T-cell (primary cell): ENCODE data around the gene ZSCAN21. TPM values are rescaled to one million over a fixed set of nuclear protein-coding genes. Genes with fewer than 3 reads are reported as not detected.
A peak's percentile ranks its signal among the peaks of the same experiment; 100 is the strongest.

ENCODE experiments used
- ATAC-seq, 4 experiments: fragments of 200-7000 bp in 3 of 4; fragments of 150-1000 bp in 1 of 4; cut with Tn5 transposase; replicated peaks in 1 of 4; 1 replicate in 3 of 4; 2 replicates in 1 of 4; pipeline ENCODE4 v1.10.0; 2021; ENCODE audit warnings: moderate library complexity in 3 of 4, mild to moderate bottlenecking in 2 of 4, moderate number of reproducible peaks in 1 of 4
- CTCF ChIA-PET, 2 donors: fragments of 300-600 bp; sonication (Branson Sonifier 250); formaldehyde crosslinking; loops; one replicate each; lab custom pipeline; 2022; ENCODE audit warnings: antibody characterized with exemption in 2 of 2; lab: Charles Lee
- POLR2A ChIA-PET, 2 donors: fragments of 300-600 bp; sonication (Branson Sonifier 250); formaldehyde crosslinking; loops; one replicate each; lab custom pipeline; 2022; ENCODE audit warnings: antibody characterized with exemption in 2 of 2; lab: Charles Lee
- DNase-seq, 35 experiments: peaks; one replicate each; pipeline versions ENCODE4 v3.0.0 to v3.0.0-alpha.2; 2013 to 2023
- H3K27ac ChIP-seq: one replicate; pipeline ENCODE4 v1.5.1; 2013; ENCODE audit warnings: low read length
- H3K27me3 ChIP-seq, 2 experiments: replicated peaks in 1 of 2; 1 replicate in 1 of 2; 2 replicates in 1 of 2; pipeline versions ENCODE4 v1.6.1 to v1.7.0; 2013; ENCODE audit warnings: low read length in 1 of 2, mixed read lengths in 1 of 2; ENCODE audit not compliant: control insufficient read depth in 2 of 2, insufficient read depth in 2 of 2; ENCODE audit errors: extremely low read depth in 1 of 2
- H3K36me3 ChIP-seq, 2 donors: 1 replicate in 1 of 2; 2 replicates in 1 of 2; pipeline versions ENCODE4 v1.6.1 to v1.7.0; 2013; ENCODE audit warnings: low read length in 1 of 2; ENCODE audit not compliant: control insufficient read depth in 2 of 2, insufficient read depth in 1 of 2; ENCODE audit errors: extremely low read depth in 1 of 2
- H3K4me1 ChIP-seq, 2 experiments: 1 replicate in 1 of 2; 2 replicates in 1 of 2; pipeline versions ENCODE4 v1.6.1 to v1.7.0; 2013; ENCODE audit warnings: low read length in 2 of 2, mixed read lengths in 1 of 2; ENCODE audit not compliant: insufficient read depth in 2 of 2, control insufficient read depth in 1 of 2; ENCODE audit errors: extremely low read depth in 1 of 2
- H3K4me3 ChIP-seq, 2 donors: 1 replicate in 1 of 2; 2 replicates in 1 of 2; pipeline versions ENCODE4 v1.5.1 to v1.7.0; 2013; ENCODE audit warnings: mild to moderate bottlenecking in 2 of 2, low read length in 1 of 2, moderate library complexity in 1 of 2; ENCODE audit not compliant: control insufficient read depth in 1 of 2; ENCODE audit errors: extremely low read depth in 1 of 2
- H3K9me3 ChIP-seq: 2 replicates; pipeline ENCODE4 v1.7.0; 2013
- H3K27ac Mint-ChIP-seq, 2 donors: one replicate each; pipeline ENCODE4 v1.8.0; 2020 to 2021; ENCODE audit warnings: mild to moderate bottlenecking in 2 of 2, mixed read lengths in 2 of 2
- H3K27me3 Mint-ChIP-seq, 2 donors: one replicate each; pipeline ENCODE4 v1.8.0; 2021 to 2022; ENCODE audit warnings: mixed read lengths in 2 of 2
- H3K36me3 Mint-ChIP-seq: one replicate; pipeline ENCODE4 v1.8.0; 2021; ENCODE audit warnings: mixed read lengths
- H3K4me1 Mint-ChIP-seq, 3 donors: one replicate each; pipeline ENCODE4 v1.8.0; 2020 to 2022; ENCODE audit warnings: mixed read lengths in 3 of 3, mild to moderate bottlenecking in 1 of 3
- H3K4me3 Mint-ChIP-seq, 3 donors: one replicate each; pipeline ENCODE4 v1.8.0; 2020 to 2022; ENCODE audit warnings: mild to moderate bottlenecking in 3 of 3, mixed read lengths in 3 of 3, moderate library complexity in 3 of 3
- H3K9me3 Mint-ChIP-seq, 3 donors: one replicate each; pipeline ENCODE4 v1.8.0; 2020 to 2022; ENCODE audit warnings: mixed read lengths in 3 of 3
- WGBS: methylation state at CpG from one replicate; pipeline ENCODE4 v1.1.5; 2013; ENCODE audit warnings: missing lambda C conversion rate; ENCODE audit not compliant: insufficient coverage; 5-methylcytosine and 5-hydroxymethylcytosine counted together
- total RNA-seq, 35 experiments: library from RNA in 6 of 35; stranded (reverse) in 6 of 35; fragments of 120-200 nt in 1 of 35; gene quantifications; one replicate each; pipeline versions ENCODE4 v1.2.1 to v1.2.4 and lab custom pipeline; 2013 to 2026

Gene ZSCAN21
- total RNA-seq, 5 donors from 2014 or later (not counting 1 experiment from before 2014, with no cell fraction given): 4.4 to 9.9 (median 9.3) TPM

DNA sequence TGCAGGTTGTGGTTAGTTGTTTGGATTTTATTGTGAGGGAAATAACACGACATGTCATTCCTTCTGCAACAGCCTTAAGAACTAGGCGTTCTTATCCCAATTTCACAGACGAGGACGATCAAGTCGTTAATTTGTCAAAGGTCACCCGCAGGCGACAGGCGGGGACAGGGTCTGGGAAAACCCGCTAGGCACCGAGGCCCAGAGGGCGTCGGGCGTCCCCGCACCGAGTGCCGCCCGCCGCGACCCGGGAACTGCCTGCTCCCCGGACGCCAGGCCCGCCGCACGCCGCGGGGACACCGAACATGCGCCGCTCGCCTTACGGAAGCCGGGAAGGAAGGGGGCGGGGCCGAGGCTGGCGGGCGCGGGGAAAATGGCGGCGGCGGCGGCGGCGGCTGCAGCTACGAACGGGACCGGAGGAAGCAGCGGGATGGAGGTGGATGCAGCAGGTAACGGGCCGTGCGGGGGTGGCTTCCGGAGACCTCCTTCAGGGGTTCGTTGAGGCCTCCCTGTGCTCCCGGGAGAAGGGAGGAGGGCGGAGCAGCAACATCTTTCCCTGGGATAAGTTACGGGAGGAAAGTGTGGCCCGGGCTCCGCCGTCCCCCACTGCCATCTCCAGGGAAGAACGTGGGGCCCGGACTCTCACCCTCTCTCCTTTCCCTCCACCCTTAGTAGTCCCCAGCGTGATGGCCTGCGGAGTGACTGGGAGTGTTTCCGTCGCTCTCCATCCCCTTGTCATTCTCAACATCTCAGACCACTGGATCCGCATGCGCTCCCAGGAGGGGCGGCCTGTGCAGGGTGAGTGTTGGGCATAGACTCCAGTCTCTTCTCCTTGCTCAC, 39.3 kb downstream of the ZSCAN21 start, which contains the start of gene COPS6:
Gene COPS6 (plus strand): TSS at position 349 of the 837 bp plus-strand sequence. CDS start 22 bp downstream, at position 371.
- Mint-ChIP-seq H3K27me3 (no peaks in the 10 kb centered on the region), H3K9me3 (no peaks in the 10 kb centered on the region), H3K4me3 (peak within 1 kb of the TSS; percentile 85 to 91 (median 88)), H3K27ac (peak within 1 kb of the TSS; percentile 95), H3K36me3 (peaks cover 37% of the 10 kb centered on the region), H3K4me1 (peaks cover 16 to 30% (median 24%) of the 10 kb centered on the region in 3 donors)
- Histone ChIP-seq H3K27me3 (no peaks in the 10 kb centered on the region), H3K4me1 (peaks cover 5 to 18% of the 10 kb centered on the region in 2 experiments), H3K27ac (peak within 1 kb of the TSS; percentile 87), H3K36me3 (peaks cover 24 to 37% of the 10 kb centered on the region in 2 donors), H3K4me3 (peak within 1 kb of the TSS; percentile 79 to 97), H3K9me3 (no peaks in the 10 kb centered on the region)
- ATAC-seq: peak; percentile 85 to 89 (median 86)
- ChIA-PET POLR2A (interaction anchor here in 1 of 2 donors (1.0 kb wide), 1 partner anchor 169 kb away, joined by 3 read pairs; no protein-coding TSS in a partner anchor), CTCF (interaction anchor here in 1 of 2 donors (0.6 kb wide), 1 partner anchor 88 kb away, joined by 5 read pairs; no protein-coding TSS in a partner anchor)
- under 1% methylated on average over 59 of the region's 68 CpGs for WGBS
- DNase-seq: peak; percentile 62 to 93 (median 80)

DNA sequence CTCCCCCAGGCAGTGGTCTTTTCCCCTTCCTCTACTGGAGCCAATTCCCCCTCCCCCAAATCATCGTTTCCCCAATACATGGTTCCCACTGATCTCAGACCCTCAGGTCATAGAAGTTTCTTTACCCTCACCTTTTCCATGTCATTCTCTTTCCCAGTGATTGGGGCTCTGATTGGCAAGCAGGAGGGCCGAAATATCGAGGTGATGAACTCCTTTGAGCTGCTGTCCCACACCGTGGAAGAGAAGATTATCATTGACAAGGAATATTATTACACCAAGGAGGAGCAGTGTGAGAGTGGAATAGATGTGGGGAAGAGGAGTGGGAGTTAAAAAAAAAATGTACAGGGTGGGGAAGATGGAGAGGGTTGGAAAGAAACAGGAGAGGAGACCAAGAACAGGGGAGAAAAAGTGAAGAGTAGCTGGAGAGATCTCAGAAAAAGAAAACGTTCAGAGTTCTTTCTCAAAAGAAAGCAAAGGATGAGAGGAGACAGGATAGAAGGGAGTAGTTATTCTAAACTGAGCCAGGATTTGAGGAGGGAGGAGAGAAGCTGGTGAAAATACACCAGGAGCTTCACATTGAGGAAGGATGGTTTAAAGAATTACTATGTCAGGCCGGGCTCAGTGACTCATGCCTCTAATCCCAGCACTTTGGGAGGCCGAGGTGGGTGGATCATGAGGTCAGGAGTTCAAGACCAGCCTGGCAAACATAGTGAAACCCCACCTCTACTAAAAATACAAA, 40.1 kb downstream of the ZSCAN21 start:
- H3K4me3 ChIP-seq: peak overlapping the region; percentile 79 to 97
- H3K9me3 Mint-ChIP-seq: no peaks in the 10 kb centered on the region
- no peaks in the 10 kb centered on the region for H3K9me3 ChIP-seq
- peaks cover 24 to 45% of the 10 kb centered on the region in 2 donors for H3K36me3 ChIP-seq
- H3K27me3 Mint-ChIP-seq: no peaks in the 10 kb centered on the region
- CTCF ChIA-PET: no interaction called here
- peaks cover 5 to 18% of the 10 kb centered on the region in 2 experiments for H3K4me1 ChIP-seq
- no peaks in the 10 kb centered on the region for H3K27me3 ChIP-seq
- DNase-seq (no peak), ATAC-seq (no peak)
- H3K27ac ChIP-seq: peak overlapping the region; percentile 87
- H3K27ac Mint-ChIP-seq: peak overlapping the region; percentile 88 to 95
- peaks cover 16 to 30% (median 24%) of the 10 kb centered on the region in 3 donors for H3K4me1 Mint-ChIP-seq
- POLR2A ChIA-PET: interaction anchor here (0.6 to 1.0 kb wide), 2 partner anchors 35 to 170 kb away, joined by 3 to 6 read pairs; no protein-coding TSS in a partner anchor
- peaks cover 38% of the 10 kb centered on the region for H3K36me3 Mint-ChIP-seq
- H3K4me3 Mint-ChIP-seq: peak overlapping the region; percentile 85 to 91 (median 88)
- 49% methylated on average over 2 of the region's 7 CpGs for WGBS

DNA sequence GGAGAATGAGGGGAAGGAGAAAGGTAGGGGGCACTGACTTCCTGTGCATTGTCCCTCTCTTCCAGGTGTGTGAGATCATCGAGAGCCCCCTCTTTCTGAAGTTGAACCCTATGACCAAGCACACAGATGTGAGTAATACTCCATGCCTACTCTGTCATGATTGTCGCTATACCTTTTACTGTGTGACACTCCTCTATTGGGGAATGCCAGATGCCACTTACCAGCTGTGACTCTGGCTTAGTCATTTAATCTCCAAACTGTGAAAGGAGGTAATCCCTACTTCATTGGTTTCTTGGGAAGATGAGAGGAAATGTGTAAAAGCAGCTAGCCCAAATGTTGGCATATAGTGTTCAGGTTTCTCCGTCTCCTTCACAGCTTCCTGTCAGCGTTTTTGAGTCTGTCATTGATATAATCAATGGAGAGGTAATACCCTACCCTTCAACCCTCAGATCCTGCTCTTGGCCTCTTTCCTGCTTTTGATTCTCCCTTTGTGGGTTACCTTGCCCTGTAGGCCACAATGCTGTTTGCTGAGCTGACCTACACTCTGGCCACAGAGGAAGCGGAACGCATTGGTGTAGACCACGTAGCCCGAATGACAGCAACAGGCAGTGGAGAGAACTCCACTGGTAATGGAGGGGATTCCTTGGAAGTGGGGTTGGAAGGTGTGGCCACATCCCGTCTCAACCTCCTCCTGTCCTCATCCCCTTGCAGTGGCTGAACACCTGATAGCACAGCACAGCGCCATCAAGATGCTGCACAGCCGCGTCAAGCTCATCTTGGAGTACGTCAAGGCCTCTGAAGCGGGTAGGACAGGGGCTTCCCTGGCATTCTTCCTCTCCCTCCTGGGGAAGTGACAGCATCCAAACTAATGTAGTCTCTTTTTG, 41.2 kb downstream of the ZSCAN21 start:
- no peak overlapping the region for H3K4me3 ChIP-seq
- peak overlapping the region; percentile 8 to 14 for H3K27ac Mint-ChIP-seq
- peaks cover 29 to 56% of the 10 kb centered on the region in 2 donors for H3K36me3 ChIP-seq
- POLR2A ChIA-PET: interaction anchor here in 1 of 2 donors (0.6 kb wide), 1 partner anchor 20 kb away, joined by 3 read pairs; no protein-coding TSS in a partner anchor
- DNase-seq (no peak), ATAC-seq (no peak)
- peaks cover 5 to 18% of the 10 kb centered on the region in 2 experiments for H3K4me1 ChIP-seq
- 85% methylated on average over 9 of the region's 14 CpGs for WGBS
- no peak overlapping the region for H3K27ac ChIP-seq
- H3K36me3 Mint-ChIP-seq: peaks cover 46% of the 10 kb centered on the region
- peaks cover 20 to 32% (median 31%) of the 10 kb centered on the region in 3 donors for H3K4me1 Mint-ChIP-seq
- CTCF ChIA-PET: interaction anchor here (0.5 to 0.7 kb wide), 2 partner anchors 8 to 39 kb away, joined by 4 to 6 read pairs; no protein-coding TSS in a partner anchor
- no peaks in the 10 kb centered on the region for H3K9me3 ChIP-seq
- no peaks in the 10 kb centered on the region for H3K27me3 Mint-ChIP-seq
- no peaks in the 10 kb centered on the region for H3K9me3 Mint-ChIP-seq
- H3K27me3 ChIP-seq: no peaks in the 10 kb centered on the region
- H3K4me3 Mint-ChIP-seq: peak overlapping the region; percentile 21 to 91 (median 58)

DNA sequence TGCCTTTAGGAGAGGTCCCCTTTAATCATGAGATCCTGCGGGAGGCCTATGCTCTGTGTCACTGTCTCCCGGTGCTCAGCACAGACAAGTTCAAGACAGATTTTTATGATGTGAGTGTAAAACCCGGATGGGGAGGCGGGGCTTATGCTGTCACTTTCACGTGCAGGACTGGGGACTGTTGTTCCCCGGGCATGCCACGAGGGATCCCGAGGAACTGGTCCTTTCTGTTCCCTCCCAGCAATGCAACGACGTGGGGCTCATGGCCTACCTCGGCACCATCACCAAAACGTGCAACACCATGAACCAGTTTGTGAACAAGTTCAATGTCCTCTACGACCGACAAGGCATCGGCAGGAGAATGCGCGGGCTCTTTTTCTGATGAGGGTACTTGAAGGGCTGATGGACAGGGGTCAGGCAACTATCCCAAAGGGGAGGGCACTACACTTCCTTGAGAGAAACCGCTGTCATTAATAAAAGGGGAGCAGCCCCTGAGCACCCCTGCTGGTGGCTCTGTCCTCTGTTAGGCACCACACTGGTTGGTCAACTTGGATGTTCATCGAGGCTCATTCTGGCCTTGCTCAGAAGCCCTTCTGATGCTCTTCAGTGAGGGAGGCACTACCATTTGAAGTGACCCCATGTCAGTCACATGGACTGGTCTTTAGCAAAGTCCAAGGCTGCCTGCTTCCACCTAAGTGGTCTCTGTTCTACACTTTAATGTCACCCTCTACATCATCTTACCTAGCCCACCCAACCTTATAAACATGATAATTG, 42.0 kb downstream of the ZSCAN21 start:
- H3K27ac Mint-ChIP-seq: peak overlapping the region; percentile 8 to 14
- Histone ChIP-seq H3K4me1 (peaks cover 5 to 18% of the 10 kb centered on the region in 2 experiments), H3K9me3 (no peaks in the 10 kb centered on the region), H3K27ac (no peak overlapping the region), H3K27me3 (no peaks in the 10 kb centered on the region), H3K4me3 (no peak overlapping the region), H3K36me3 (peaks cover 29 to 63% of the 10 kb centered on the region in 2 donors)
- ChIA-PET CTCF (interaction anchor here (1.0 to 1.3 kb wide), 2 partner anchors 9 kb away, joined by 3 to 4 read pairs; no protein-coding TSS in a partner anchor), POLR2A (no interaction called here)
- WGBS: 88% methylated on average over 13 of the region's 19 CpGs
- ATAC-seq (no peak), DNase-seq (no peak)
- H3K4me1 Mint-ChIP-seq: peaks cover 21 to 33% (median 32%) of the 10 kb centered on the region in 3 donors
- no peak overlapping the region for H3K4me3 Mint-ChIP-seq
- H3K27me3 Mint-ChIP-seq: no peaks in the 10 kb centered on the region
- H3K9me3 Mint-ChIP-seq: no peaks in the 10 kb centered on the region
- H3K36me3 Mint-ChIP-seq: peaks cover 49% of the 10 kb centered on the region

DNA sequence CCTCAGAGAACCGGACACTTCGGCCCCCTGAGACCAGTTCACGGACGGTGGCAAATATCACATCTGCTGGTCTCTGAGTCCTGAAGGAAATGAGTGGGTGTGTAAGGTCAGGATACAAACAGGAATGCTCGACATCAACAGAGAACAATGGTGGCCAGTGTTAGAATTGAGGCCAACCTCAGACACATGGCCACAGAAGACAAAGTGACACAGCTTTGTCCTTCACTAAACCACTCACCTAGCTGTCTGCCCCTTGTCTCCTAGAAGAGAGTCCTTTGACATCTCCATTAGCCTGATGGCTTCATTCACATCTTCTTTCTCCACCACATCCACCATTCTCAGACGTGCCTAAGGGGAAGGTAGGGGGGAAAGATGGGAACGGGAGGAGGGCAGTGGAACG, 43.5 kb downstream of the ZSCAN21 start:
- no peak overlapping the region for H3K27ac Mint-ChIP-seq
- no peak for DNase-seq
- peaks cover 60% of the 10 kb centered on the region for H3K36me3 Mint-ChIP-seq
- Histone ChIP-seq H3K27ac (no peak overlapping the region), H3K36me3 (peaks cover 40 to 77% of the 10 kb centered on the region in 2 donors), H3K9me3 (no peaks in the 10 kb centered on the region), H3K4me3 (no peak overlapping the region), H3K4me1 (peaks cover 5 to 13% of the 10 kb centered on the region in 2 experiments), H3K27me3 (no peaks in the 10 kb centered on the region)
- H3K9me3 Mint-ChIP-seq: no peaks in the 10 kb centered on the region
- no peak overlapping the region for H3K4me3 Mint-ChIP-seq
- CTCF ChIA-PET: interaction anchor here in 1 of 2 donors (1.3 kb wide), 1 partner anchor 10 kb away, joined by 4 read pairs; no protein-coding TSS in a partner anchor
- POLR2A ChIA-PET: no interaction called here
- H3K4me1 Mint-ChIP-seq: peaks cover 30 to 39% (median 35%) of the 10 kb centered on the region in 3 donors
- ATAC-seq: no peak
- no peaks in the 10 kb centered on the region for H3K27me3 Mint-ChIP-seq
- WGBS: 60% methylated on average over 1 of the region's 8 CpGs
